Fibroblast of the conjunctiva (primary cell): ENCODE results near the gene NSRP1.
"Not testable (repeated sequence)": the region's sequence is repeated elsewhere in the genome, so short reads cannot be mapped to it uniquely, and the experiment has no call there.

Experiments used
- DNase-seq: peaks from one replicate; pipeline ENCODE4 v3.0.0-alpha.2; 2010; ENCODE audit warnings: low read depth

NSRP1 gene

DNA sequence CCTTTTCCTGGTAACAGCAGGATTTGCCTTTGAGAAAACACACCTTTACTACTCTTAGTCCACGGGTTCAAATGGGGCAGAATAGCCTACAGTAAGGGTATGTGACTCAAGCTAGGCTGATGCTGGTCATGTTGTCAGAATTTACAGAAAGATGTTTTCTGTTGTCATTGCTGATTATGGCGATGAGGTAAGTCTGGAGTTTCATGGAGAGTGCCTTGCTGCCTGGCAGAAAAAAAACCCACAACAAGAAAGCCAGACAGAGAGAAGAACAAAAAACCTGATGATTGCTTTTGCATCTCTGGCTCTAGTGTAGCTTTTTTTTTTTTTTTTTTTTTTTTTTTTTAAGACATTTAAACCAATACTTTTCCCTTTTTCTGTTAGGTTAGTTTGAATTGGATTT is 71.0 kb downstream of the NSRP1 start:
- no peak for DNase-seq

DNA sequence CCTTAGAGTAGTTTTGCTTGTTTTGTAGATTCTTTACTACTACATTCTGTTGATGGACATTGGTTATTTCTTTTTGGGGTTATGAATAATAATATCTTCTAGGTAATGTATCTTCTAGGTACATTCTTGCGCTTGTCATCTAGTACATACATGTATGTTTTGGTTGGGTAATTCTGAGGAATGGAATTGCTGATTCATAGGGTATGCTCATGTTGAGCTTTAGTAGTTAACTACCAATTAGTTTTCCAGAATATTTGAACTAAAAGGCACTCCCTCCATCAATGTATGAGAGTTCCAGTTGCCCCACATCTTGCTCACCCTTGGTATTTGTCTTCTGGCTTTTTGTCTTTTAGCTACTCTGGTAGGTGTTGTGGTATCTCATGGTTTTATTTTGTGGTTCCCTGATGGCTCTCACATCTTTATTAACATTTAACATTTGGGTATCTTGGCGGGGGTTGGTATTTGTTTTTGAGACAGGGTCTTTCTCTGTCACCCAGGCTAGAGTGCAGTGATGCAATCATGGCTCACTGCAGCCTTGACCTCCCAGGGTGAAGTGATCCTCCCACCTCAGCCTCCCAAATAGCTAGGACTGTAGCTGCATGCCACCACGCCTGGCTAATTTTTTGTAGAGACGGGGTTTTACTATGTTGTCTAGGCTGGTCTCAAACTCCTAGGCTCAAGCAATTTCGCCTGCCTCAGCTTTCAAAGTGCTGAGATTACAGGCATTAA is 71.8 kb downstream of the NSRP1 start:
- no peak for DNase-seq

DNA sequence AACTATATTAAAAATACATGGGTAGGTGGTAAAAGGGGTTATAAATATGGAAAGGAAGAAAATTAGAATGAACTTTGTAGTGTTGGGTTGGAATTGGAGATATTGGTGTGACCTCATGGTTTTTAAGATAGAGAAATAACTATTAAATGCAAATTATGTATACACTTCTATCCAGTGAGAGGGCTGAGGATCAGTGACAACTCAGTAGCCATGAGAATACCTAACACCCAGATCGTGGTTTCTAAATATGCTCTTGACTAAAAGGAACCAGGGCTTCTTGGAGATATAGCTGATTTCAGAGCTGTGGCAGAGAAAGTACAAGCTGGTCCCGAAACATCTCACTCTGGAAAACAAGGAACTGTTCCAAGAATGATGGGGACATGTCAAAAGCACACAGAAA is 74.5 kb downstream of the NSRP1 start:
- DNase-seq, result no peak

DNA sequence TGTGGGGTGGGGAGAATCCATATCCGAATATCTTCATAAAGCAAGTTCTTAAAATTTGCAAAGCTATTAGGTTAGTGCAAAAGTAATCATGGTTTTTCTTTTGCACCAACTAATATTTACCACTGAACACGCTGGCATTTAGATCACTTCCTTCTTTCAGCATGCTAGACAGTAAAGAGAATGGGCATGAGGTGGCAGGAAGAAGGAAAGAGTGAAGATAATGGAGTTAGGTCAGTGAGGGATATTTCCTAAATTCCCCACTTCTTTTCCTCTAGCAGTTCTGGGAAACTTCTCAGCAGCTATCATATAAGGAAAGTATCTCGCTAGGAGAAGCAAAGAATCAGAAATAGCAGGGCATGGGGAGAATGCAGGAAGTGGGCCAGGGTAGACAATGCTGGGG is 79.9 kb downstream of the NSRP1 start:
- DNase-seq, result no peak

GRCh38 chr17:30197416-30197815 is 80.8 kb downstream of the NSRP1 start:
- DNase-seq, result no peak

DNA sequence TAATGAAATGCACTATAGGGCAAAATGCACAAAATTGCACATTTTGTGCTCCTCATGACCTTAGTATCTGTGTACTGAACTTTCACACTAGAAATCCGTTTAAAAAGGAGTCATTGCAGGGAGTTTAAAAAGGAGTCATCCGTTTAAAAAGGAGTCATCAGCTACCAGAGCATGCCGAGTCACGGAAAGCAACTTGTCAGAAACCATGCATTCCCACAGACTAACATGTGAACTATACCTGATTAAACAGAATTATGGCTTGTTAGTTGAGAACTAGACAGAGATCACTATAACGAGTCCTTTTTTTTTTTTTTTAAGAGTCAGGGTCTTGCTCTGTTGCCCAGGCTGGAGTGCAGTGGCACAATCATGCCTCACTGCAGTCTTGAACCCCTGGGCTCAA is 83.0 kb downstream of the NSRP1 start:
- no peak for DNase-seq

- DNase-seq, result no peak
These were observed 83.5 kb downstream of the NSRP1 start for GRCh38 chr17:30200106-30200505.

DNA sequence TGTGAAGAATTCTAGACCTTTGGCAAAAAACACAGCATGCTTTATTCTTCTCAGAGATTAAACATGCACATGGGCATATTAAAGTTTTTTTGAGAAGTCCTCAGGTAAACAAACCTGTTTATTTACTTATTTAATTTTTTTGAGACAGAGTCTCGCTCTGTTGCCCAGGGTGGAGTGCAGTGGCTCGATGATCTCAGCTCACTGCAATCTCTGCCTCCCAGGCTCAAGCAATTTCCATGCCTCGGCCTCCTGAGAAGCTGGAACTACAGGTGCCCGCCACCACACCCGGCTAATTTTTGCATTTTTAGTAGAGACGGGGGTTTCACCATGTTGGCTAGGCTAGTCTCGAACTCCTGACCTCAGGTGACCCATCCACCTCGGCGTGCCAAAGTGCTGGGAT is 84.0 kb downstream of the NSRP1 start:
- DNase-seq, result not testable (repeated sequence)

- DNase-seq, result no peak
These were observed 86.9 kb downstream of the NSRP1 start for GRCh38 chr17:30203471-30203981.

DNA sequence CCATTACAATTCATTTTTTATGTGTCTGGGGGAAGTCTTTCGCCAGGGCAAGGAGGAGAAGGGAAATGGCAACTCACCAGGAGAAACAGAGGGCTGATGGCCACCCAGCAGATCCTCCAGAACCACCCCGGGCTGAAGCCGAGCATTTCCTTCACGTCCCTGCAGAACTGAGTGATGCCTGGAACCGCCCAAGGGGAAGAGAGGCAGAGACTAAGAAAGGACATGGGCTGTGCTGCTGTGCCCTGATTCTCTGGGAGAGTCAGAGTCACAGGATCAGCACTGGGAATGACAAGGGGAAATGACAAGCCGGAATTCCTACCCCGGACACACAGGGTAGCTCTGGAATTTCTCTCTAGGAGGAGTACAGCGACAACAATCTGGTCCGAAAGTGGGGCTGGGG is 91.0 kb downstream of the NSRP1 start:
- DNase-seq, result no peak

DNA sequence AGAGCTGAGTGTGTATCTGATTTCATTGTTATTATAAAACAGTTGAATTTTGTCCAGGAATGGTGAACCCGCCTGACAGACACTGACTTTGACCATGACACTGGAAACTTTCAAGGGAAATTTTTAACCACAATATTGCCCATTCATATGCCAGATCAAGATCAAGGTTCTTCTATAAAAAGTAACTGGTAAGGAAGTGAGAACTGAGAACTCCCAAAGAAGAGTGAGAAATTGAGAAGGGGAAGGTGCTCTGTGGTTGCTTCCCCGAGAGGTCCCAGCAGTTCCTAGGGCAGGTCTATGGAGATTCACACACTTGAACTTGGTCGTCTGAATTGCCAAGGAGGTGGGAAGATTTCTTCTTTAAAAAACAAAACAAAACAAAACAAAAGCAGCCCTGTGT is 91.6 kb downstream of the NSRP1 start:
- DNase-seq, result no peak

DNA sequence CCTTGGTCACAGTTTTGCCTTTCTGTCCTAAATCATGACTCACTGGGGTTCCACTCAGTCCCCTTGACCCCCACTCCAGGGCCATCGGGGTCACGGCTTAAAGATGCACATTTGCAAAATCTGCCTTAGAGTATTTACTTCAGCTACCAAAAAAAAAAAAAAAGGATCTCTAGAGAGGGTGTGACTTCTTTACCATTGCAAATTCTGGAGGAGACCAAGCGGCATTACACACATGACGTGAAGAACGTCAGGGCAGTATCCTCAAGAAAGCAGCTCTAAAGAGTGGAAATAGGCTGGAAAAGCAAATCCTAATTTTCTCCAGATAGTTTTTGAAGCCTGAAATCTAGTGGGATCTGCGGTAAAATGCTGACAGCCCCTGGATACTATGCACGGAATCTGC is 93.3 kb downstream of the NSRP1 start:
- DNase-seq, result no peak

- DNase-seq, result no peak
These were observed 93.8 kb downstream of the NSRP1 start for GRCh38 chr17:30210366-30210765.

DNA sequence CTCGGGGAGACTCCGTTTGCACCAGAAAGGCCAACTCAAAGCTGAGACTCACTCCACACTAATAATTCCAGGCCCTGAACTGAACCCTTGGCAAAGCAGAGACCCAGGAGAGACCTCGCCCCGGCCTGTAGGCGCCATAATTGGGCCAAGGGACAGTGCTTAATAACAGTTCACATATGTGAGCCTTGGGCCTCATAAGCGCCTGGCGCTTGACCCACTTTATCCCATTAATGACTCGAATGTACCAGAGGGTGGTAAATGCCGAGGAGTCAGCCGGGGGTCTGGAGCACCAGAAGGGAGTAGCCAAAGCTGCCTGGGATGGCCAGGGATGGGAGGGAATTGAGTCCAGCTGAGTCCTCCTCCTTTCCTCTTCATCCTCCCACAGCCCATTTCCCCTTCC is 94.3 kb downstream of the NSRP1 start:
- no peak for DNase-seq

GRCh38 chr17:30211371-30211770 is 94.8 kb downstream of the NSRP1 start:
- DNase-seq, result no peak

GRCh38 chr17:30212750-30213149 is 96.1 kb downstream of the NSRP1 start:
- no peak for DNase-seq

- no peak for DNase-seq
These were observed 100.4 kb downstream of the NSRP1 start for GRCh38 chr17:30217054-30217453.

DNA sequence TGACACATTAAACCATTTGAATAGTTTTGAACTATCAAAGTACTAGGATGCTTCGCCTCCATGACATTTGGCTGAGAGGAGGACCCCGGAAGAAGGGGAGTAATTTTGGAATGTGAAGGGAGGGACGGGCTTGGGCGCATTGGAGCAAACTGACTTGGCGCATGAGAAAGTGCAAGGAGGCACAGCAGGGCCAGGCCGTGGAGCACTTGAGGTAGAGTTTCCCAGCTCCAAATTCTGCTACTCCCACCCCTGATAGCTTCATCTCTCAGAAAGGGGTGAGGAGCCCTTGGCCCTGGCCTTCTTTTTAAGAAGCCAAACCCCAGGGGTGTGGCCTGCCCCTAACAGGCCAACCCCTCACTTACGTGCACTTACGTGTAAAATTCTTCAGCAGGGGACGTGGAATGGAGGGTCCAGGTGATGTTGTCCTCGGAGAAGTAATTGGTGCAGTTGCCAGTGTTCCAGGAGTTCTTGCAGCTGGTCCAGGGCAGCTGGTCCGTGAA is 101.2 kb downstream of the NSRP1 start:
- DNase-seq, result no peak

DNA sequence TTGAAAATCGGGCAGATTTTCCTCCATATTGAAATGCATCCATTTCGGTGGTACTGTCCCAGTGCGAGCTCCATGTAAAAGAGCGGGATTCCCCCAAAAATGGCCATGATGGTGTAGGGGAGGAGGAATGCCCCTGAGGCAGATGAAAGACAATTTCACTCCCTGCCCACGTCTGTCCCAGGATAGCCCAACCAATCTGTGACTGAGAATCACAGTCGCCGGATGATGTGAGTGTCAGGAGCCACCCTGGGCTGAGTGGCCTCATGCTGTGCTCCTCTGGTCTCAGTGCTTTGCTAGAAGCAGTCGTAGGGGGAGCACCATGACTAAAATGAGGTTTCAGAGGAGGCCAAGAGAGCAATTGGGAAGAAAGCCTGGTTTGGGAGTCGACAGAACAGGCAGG is 102.2 kb downstream of the NSRP1 start:
- no peak for DNase-seq

DNA sequence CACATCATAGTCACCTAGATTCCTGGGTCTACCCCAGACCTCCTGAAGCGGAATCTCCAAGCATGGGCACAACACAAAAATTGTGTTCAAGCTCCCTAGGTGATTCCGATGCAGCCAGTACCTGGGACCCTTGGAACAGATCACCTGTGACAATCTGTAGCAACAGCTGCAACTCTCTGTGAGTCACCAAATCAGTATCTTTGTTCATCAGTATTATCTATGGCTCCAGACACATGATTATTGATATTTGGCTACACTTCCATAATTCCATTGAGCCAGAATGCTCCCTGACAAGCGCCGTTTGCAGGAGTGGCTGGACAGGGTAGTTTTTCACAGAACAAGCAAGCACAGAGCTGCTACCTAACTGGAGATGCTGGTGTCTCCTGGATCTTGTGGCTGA is 102.7 kb downstream of the NSRP1 start:
- DNase-seq, result no peak

DNA sequence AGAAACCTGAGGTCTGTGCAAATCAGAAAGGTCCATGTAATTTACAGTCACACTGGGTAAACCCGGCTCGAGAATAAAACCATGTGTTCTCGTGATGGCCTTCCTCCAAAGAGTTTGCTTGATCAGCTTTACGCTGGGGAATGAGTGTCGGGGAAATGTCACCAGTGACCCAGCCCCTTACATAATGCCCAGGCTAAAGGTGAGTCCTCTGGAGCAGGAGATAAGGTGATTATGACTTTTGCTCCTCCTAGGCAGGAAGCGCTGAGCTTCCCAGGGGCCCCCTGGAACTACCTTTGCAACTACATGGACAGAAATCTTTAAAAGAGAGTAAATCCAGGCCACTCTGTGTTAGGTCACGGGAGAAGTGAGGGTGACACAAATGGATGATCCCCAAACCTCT is 103.2 kb downstream of the NSRP1 start:
- DNase-seq, result no peak

DNA sequence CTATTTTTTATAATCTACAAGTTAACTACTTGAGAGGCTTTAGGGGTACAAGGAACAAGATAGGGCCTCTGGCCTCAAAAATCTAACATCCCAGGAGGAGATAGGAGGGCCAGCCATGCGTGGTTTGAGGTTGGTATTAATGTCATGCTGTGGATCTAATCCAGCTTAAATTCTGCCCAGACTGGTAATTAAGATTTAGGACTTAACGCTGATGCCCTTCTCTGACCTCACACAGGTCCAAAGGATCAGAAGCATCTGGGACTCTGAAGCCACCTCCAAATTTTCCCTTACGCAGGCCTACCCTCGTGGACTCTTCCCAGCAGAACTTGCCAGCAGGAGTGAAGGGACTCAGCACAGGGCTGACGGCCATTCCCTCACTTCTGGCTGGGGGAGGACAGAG is 103.8 kb downstream of the NSRP1 start:
- DNase-seq, result no peak

- DNase-seq, result no peak
These were observed 104.7 kb downstream of the NSRP1 start for GRCh38 chr17:30221346-30221745.

DNA sequence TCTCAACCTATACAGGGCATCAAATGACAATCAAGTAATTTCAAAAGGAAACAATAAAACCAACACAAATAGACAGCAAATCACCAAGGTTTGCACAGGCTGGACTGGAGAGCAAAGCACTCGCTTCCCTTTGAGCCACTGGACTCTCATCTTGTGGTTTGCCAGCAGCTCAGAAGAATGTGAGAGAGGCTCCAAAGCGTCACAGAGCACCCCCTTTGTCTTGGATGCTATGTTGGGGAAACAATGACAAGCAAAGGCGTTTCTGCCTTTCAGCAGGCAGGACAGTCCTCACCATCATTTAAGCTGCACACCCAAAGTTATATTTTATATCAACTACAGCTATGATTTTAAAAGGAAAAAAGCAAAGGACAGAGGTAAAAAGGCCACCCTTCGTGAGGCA is 105.6 kb downstream of the NSRP1 start:
- DNase-seq, result no peak
